T-helper 1 cell treated with Interleukin-12 subunit alpha and Interleukin-12 subunit beta and Interleukin-4 antibody, amounts not matched to agents 30 μg/mL and 1 μg/mL, for 36 hours (primary cell): ENCODE data around the gene AP2A2.
"Not testable (repeated sequence)": the region's sequence is repeated elsewhere in the genome, so short reads cannot be mapped to it uniquely, and the experiment has no call there.

Source experiments
- H3K27ac Mint-ChIP-seq: one replicate; pipeline ENCODE4 v1.8.0; 2021; ENCODE audit warnings: mild to moderate bottlenecking, mixed read lengths
- H3K27me3 Mint-ChIP-seq: one replicate; pipeline ENCODE4 v1.8.0; 2021; ENCODE audit warnings: low read depth, mixed read lengths
- H3K36me3 Mint-ChIP-seq: one replicate; pipeline ENCODE4 v1.8.0; 2021; ENCODE audit warnings: low read depth, mixed read lengths
- H3K4me1 Mint-ChIP-seq: one replicate; pipeline ENCODE4 v1.8.0; 2021; ENCODE audit warnings: low read depth, mixed read lengths
- H3K4me3 Mint-ChIP-seq: one replicate; pipeline ENCODE4 v1.8.0; 2021; ENCODE audit warnings: mild to moderate bottlenecking, moderate library complexity, mixed read lengths
- H3K9me3 Mint-ChIP-seq: one replicate; pipeline ENCODE4 v1.8.0; 2021; ENCODE audit warnings: mixed read lengths

Gene AP2A2

DNA sequence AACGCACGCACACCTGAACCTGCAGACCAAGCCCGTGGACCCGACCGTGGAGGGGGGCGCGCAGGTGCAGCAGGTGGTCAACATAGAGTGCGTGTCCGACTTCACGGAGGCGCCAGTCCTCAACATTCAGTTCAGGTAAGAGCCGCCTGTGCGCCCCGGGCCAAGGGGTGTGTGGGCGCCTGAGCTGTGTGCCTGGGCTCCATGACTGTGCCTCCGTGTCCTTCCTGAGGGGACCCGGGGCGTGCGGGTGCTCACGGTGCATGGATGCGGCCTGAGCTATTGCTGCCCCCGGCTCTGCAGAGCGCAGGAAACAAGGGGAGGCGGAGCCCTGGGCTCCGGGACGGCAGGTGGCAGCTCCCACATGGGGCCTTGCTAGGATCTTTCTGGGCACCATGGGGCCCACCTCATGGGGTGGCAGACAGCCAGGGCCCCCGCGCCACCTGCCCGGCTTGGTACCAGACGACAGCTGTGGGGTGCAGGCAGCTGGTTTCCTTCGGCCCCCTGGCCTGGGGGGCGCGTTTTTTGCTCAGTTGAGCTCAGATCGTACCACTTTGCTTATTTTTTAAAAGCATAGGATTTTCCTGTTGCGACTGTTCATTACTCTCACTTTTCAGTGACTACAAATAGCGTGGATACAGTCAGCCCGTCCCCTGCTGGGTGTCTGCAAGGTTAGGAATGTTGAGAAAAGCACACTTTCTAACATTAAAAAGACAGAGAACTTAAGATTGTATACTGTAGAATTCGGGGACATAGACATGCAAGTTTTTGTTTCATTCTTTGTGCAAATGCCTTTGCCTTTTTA is 82.5 kb downstream of the AP2A2 start:
- Mint-ChIP-seq H3K27ac (no peak overlapping the region), H3K27me3 (no peaks in the 10 kb centered on the region), H3K4me3 (no peak overlapping the region), H3K9me3 (no peaks in the 10 kb centered on the region), H3K4me1 (no peaks in the 10 kb centered on the region), H3K36me3 (peaks cover 18% of the 10 kb centered on the region)

DNA sequence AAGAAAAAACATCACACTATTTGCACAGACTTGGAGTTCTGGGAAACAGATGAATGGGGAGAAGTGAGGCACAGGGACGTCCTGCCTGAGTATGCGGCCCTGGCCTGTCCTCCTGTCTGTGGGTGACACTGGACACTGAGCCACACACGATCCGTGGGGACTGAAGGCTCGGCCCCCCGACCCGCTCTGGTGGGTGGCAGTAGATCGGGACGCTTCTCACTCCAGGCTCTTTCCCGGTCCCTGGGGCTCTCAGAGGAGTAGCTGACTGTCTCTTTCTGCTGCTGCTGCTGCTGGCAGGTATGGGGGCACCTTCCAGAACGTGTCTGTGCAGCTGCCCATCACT is 83.1 kb downstream of the AP2A2 start:
- no peak overlapping the region for H3K4me3 Mint-ChIP-seq
- H3K27ac Mint-ChIP-seq, result no peak overlapping the region
- H3K36me3 Mint-ChIP-seq, result peaks cover 18% of the 10 kb centered on the region
- H3K27me3 Mint-ChIP-seq, result no peaks in the 10 kb centered on the region
- no peaks in the 10 kb centered on the region for H3K4me1 Mint-ChIP-seq
- H3K9me3 Mint-ChIP-seq, result no peaks in the 10 kb centered on the region

DNA sequence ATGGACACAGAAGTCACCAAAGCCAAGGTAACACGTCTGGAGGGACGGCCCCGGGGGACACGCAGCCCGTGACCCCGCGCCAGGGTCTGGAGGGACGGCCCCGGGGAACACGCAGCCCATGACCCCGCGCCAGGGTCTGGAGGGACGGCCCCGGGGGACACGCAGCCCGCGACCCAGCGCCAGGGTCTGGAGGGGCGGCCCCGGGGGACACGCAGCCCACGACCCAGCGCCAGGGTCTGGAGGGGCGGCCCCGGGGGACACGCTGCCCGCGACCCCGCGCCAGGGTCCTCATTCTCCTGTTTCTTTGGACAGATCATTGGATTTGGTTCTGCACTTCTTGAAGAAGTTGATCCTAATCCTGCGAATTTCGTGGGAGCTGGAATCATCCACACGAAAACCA is 83.7 kb downstream of the AP2A2 start:
- H3K4me3 Mint-ChIP-seq, result no peak overlapping the region
- H3K27ac Mint-ChIP-seq, result no peak overlapping the region
- peaks cover 18% of the 10 kb centered on the region for H3K36me3 Mint-ChIP-seq
- no peaks in the 10 kb centered on the region for H3K27me3 Mint-ChIP-seq
- H3K4me1 Mint-ChIP-seq, result no peaks in the 10 kb centered on the region
- H3K9me3 Mint-ChIP-seq, result no peaks in the 10 kb centered on the region

DNA sequence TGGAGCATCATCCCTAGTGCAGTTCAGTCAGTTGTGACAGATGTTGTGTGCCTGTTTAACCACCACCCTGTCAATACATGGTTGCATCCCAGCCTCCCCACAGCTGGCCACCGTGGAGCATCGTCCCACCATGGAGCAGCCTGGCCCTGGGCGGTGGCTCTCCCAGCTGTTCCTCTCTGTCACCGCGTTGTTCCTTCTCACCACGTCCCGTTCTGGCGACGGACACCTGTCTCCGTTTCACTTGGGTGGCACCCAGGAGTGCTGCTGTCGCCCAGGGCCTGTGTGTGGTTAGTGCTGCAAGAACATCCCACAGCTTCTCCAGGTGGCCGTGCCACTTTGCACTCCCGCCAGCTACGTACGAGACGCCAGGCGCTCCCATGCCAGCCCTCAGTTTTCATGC is 84.3 kb downstream of the AP2A2 start:
- Mint-ChIP-seq H3K4me3 (no peak overlapping the region), H3K27me3 (no peaks in the 10 kb centered on the region), H3K4me1 (no peaks in the 10 kb centered on the region), H3K36me3 (peaks cover 18% of the 10 kb centered on the region), H3K9me3 (no peaks in the 10 kb centered on the region), H3K27ac (no peak overlapping the region)

DNA sequence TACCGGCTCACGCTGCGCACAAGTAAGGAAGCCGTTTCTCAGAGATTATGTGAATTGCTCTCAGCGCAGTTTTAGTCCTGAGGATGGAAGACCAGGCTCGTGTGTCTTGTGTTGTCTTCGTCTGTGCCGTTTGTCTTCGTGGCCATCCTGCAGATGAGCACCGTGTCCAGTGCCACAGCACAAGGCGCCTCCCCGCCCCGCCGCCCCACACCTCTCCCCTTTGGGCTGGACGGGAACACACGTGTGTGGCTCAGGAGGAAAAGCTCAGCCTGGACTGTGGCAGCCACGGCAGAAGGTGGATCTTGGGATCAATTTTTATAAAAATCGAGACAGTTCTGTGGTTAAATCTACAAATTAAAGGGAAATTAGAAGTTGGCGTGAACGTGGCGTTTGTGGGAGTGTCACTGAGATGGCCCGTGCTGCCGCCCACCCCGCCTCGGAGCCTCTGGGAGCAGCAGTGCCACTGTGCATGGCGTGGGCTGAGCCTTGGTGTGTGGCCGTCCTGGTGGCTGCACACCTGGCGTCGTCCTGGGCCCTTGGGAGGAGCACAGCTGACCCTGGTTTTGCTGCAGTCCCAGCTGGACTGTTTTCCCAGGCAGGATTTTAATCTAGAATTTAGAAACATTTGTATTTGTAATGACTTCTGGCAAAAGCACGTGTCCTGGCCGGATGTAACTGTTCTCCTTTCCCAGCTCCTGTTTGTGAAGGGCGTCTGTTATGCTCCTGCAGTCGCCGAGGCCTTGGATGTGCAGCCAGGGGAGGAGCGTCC is 85.1 kb downstream of the AP2A2 start:
- Mint-ChIP-seq H3K36me3 (peaks cover 15% of the 10 kb centered on the region), H3K4me1 (no peaks in the 10 kb centered on the region), H3K27ac (no peak overlapping the region), H3K4me3 (no peak overlapping the region), H3K9me3 (no peaks in the 10 kb centered on the region), H3K27me3 (no peaks in the 10 kb centered on the region)

DNA sequence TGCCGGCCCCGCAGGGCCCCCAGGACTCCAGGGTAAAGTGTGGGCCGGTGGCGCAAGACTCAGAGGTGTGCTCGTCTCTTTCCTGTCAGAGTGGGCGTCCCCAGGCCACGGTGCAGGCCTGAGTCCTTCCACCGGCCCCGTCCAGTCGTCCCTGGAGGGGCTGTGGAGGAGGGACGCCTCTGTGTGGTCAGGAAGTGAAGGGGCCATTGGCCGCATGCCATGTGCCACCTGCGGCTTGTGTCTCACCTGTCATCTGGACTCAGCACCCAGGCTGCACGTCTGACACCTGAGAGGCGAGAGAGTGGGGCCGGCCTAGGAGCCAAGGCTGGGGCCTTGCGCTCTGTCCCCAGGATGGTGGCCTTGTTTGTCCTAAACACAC is 85.6 kb downstream of the AP2A2 start:
- Mint-ChIP-seq H3K4me3 (no peak overlapping the region), H3K4me1 (no peaks in the 10 kb centered on the region), H3K9me3 (peaks cover under 1% of the 10 kb centered on the region), H3K27me3 (no peaks in the 10 kb centered on the region), H3K27ac (no peak overlapping the region), H3K36me3 (peaks cover 15% of the 10 kb centered on the region)

DNA sequence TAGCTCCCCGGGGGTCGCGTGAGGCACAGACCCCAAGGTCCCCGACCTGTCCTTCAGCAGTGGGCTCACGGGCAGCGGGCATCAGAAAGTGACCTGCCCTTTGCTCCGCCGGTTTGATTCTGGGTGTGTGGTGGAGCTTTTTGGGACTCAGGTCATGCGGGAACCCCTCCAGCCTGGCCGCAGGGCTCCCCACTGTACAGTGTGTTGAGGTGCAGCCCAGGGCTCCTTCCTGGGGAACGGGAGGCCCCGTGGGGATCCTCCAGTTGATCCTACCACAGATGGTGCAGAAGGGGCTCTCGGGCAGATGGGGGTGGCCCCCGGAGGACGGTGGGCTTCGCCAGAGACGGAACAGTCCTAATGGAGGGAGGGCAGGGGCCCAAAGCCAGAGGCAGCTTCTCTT is 86.6 kb downstream of the AP2A2 start:
- peaks cover 9% of the 10 kb centered on the region for H3K4me1 Mint-ChIP-seq
- H3K4me3 Mint-ChIP-seq, result no peak overlapping the region
- H3K27me3 Mint-ChIP-seq, result no peaks in the 10 kb centered on the region
- no peak overlapping the region for H3K27ac Mint-ChIP-seq
- H3K9me3 Mint-ChIP-seq, result peaks cover 10% of the 10 kb centered on the region
- H3K36me3 Mint-ChIP-seq, result peaks cover 12% of the 10 kb centered on the region

DNA sequence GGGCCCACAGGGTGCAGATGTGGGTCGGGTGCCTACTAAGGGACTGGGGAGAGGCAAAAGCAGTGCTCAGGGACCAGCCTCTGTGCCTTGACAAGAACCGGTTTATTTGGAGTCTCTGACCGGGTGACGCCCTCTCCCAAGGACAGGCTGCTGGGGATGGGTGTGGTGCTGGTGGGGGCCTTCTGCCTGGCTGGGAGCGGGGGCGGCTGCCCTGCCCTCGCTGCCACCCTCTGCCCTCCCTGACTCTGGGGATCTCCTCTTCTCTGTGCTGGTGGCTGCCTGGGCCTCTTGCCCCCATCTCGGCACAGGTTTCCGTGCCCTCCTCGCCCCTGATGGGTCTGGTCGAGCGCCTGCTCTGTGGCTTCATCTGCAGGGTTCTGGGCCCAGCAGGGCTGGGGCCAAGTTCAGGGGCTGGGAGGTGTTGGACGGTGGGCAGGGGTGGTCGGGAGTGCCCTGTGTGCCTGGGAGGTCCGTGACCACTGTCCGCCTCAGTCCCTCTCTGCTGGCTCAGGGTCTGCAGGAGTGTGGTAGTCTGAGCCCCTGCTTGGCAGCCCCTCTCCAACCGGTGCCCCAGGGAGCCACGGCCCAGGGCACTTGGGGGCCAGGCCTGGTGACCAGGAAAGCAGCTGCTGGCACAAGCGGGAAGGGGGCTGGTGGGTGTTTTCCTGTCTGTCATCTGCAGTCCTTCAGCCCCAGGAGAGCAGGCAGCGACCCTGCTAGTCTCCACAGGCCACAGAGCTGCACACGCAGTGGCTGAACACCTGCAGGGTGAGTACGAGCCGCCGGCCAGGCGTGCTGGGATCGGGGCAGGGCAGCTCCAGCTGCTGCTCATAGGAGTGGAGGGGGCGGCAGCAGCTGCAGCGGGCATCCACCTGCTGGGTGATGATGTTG is 87.3 kb downstream of the AP2A2 start:
- Mint-ChIP-seq H3K27ac (no peak overlapping the region), H3K4me3 (no peak overlapping the region), H3K36me3 (peaks cover 15% of the 10 kb centered on the region), H3K27me3 (no peaks in the 10 kb centered on the region), H3K9me3 (peaks cover 17% of the 10 kb centered on the region), H3K4me1 (peaks cover 13% of the 10 kb centered on the region)

DNA sequence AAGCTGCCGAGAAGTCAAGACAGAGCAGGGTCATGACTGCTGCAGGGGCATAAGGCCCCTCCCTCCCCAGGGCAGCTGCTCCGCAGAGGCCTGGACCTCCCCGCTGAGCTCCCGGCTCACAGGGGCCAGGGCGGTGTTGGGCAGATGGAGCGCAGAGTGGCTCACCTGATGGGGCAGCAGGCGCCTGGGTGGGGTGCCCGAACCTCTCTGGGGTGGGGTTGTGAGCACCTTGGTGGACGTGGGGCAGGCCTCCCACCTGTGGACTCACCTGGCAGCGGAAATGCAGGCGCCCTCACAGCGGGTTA is 87.9 kb downstream of the AP2A2 start:
- no peak overlapping the region for H3K27ac Mint-ChIP-seq
- no peak overlapping the region for H3K4me3 Mint-ChIP-seq
- peaks cover 20% of the 10 kb centered on the region for H3K9me3 Mint-ChIP-seq
- H3K4me1 Mint-ChIP-seq, result peaks cover 16% of the 10 kb centered on the region
- peaks cover 16% of the 10 kb centered on the region for H3K36me3 Mint-ChIP-seq
- no peaks in the 10 kb centered on the region for H3K27me3 Mint-ChIP-seq

DNA sequence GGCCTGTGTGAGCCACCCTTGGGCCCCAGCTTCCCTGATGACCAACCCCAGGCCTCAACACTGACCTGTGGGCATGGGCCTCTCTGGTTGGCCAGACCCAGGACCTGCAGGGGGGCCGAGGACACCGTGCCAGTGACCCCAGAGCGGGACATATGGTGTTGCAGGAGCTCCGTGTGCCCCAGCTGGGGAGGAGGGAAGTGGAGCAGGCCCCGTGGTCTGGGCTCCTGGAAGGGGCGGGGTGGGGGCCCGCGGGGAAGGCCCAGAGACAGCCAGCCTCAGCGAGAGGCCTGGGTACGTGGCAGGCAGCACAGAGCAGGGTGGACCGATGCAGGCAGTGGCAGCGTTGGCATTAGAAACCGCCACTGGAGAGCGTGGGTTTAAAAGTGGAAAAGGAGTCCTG is 88.6 kb downstream of the AP2A2 start:
- H3K27me3 Mint-ChIP-seq, result no peaks in the 10 kb centered on the region
- H3K9me3 Mint-ChIP-seq, result peaks cover 20% of the 10 kb centered on the region
- no peak overlapping the region for H3K27ac Mint-ChIP-seq
- peaks cover 16% of the 10 kb centered on the region for H3K4me1 Mint-ChIP-seq
- H3K36me3 Mint-ChIP-seq, result peaks cover 16% of the 10 kb centered on the region
- no peak overlapping the region for H3K4me3 Mint-ChIP-seq

DNA sequence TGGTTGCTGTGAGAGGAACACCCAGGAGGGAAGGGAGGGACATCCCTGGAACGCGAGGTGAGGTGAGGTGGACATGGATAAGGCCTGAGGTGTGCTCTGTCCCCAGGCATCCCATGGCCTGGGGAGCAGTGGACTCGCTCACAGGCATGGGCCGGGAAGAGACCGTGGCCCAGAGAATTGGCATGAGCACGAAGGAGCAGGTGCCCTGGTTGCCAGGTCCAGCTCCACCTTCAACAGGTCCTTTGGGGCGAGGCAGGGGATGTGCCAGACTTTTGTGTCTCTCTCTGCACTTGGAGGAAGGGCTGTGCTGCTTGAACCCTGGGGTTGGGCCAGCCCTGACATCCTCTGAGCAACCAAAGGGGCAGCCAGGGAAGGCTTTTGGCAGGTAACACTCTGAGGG is 89.4 kb downstream of the AP2A2 start:
- H3K27ac Mint-ChIP-seq, result no peak overlapping the region
- peaks cover 11% of the 10 kb centered on the region for H3K36me3 Mint-ChIP-seq
- no peaks in the 10 kb centered on the region for H3K27me3 Mint-ChIP-seq
- H3K4me3 Mint-ChIP-seq, result no peak overlapping the region
- peaks cover 16% of the 10 kb centered on the region for H3K4me1 Mint-ChIP-seq
- peaks cover 20% of the 10 kb centered on the region for H3K9me3 Mint-ChIP-seq

DNA sequence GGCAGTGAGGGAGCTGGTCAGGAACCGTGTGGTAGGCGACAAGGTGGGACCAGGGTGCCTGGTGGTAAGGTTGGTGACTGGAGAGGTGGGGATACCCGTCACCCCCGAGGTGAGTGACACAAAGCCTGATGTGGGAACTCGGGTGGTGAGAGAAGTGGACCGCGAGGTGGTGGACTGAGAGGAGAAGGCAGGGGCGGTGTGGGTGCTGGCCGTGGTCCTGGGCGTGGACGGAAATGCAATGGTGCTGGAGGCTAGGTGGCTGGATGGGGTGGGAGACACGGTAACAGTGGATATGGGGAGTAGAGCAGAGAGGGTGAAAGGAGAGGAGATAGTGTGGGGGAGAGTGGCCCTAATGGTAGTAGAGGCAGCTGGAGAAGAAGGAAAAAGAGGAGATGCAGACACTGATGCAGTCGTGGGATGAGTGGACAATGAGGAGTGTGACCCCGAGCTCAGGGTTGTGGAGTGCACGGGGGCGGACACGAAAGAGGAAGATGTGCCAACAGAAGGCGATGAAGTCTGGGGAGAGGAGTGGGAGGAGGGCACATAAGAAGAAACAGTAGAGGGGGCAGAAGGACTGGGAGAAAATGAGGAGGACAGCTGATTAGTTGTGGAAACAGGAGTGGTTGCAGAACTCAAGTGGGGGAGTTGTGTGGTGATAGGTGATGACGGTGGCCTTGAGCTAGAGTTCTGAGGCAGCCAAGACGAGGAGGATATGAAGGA is 90.3 kb downstream of the AP2A2 start:
- H3K27me3 Mint-ChIP-seq, result no peaks in the 10 kb centered on the region
- H3K27ac Mint-ChIP-seq, result no peak overlapping the region
- no peak overlapping the region for H3K4me3 Mint-ChIP-seq
- H3K9me3 Mint-ChIP-seq, result peaks cover 20% of the 10 kb centered on the region
- peaks cover 16% of the 10 kb centered on the region for H3K4me1 Mint-ChIP-seq
- H3K36me3 Mint-ChIP-seq, result peaks cover 4% of the 10 kb centered on the region

DNA sequence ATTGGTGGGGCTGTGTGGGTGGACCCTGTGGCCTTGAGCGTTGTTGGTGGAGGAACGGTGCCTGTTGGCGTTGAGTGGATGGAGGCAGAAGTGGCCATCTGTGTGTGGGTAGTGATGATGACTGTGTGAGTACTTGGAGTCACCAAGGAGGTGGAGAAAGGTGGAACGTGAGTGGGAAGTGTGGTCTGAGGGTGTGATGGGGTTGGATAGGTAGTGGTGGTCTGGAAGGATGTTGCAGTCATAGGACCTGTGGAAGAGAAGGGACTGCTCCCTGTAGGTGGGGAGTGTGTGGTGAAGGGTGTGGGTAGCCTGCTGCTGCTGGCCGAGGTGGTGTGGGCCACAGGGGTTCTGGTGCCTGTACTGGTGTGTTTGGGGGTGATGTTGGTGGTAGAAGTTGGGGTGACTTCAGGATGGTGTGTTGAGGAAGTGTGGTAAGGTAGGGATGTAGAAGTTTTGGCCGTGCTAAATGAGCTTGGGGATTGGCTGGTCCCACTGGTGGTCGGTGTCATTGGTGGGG is 91.0 kb downstream of the AP2A2 start:
- Mint-ChIP-seq H3K4me1 (peaks cover 16% of the 10 kb centered on the region), H3K9me3 (peaks cover 20% of the 10 kb centered on the region), H3K27ac (peak overlapping the region; percentile 6)
- not testable (repeated sequence) for H3K4me3 Mint-ChIP-seq, H3K27me3 Mint-ChIP-seq, H3K36me3 Mint-ChIP-seq
